Activated T-cell treated with anti-CD3 and anti-CD28 coated beads for 4 hours (primary cell): ENCODE data around the gene FIGLA.
"Not testable (repeated sequence)": the region's sequence is repeated elsewhere in the genome, so short reads cannot be mapped to it uniquely, and the experiment has no call there.

Experiments used
- DNase-seq: peaks from one replicate; pipeline ENCODE4 v3.0.0-alpha.2; 2020

Gene FIGLA

DNA sequence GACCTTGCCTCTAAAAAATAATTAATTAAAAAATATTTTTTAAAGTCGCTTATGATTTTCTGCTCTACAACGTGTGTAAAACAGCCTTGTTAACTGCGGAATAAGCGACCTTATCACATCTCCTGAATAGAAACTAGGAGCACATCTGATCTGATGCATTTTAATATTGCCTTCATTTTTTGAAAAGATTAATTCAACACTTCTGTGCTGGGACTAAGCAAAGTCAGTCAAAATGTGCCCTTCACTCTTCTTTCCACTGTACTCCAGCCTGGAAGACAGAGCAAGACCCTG, 17.3 kb upstream of the FIGLA start:
- no peak for DNase-seq

GRCh38 chr2:70807102-70807827, 16.8 kb upstream of the FIGLA start:
- no peak for DNase-seq

DNA sequence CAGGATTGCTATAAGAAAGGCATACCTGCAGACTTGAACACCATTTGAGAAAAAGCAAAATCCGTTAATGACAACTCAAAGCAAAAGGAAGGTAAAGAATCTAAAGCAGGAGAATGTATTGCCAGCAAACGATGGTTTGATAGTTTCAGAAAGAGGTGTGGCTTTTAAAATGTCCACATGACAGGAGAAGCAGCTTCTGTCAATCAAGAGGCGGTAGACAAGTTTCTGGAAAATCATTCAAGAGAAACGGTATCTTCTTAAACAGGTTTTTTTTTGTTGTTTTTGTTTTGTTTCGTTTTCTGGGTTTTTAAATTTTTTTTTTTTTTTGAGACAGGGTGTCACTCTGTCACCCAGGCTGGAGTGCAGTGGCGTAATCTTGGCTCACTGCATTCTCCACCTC, 16.2 kb upstream of the FIGLA start:
- DNase-seq, result no peak

DNA sequence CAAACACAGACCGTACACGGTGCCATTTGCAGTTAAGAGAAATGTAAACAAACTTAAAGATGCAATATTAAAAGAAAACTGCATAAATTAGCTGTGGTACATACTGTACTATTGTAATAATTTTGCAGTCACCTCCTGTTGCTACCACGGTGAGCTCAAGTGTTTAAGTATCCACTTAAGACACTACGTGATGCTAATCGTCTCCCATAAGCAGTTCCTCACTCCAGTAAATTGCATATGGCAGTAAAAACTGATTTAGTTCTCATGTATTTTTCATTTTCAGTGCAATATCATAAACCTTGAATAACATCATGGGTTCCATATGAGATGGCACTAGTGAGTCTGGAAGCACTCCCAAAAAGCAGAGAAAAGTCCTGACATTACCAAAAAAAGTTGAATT, 15.6 kb upstream of the FIGLA start:
- no peak for DNase-seq

DNA sequence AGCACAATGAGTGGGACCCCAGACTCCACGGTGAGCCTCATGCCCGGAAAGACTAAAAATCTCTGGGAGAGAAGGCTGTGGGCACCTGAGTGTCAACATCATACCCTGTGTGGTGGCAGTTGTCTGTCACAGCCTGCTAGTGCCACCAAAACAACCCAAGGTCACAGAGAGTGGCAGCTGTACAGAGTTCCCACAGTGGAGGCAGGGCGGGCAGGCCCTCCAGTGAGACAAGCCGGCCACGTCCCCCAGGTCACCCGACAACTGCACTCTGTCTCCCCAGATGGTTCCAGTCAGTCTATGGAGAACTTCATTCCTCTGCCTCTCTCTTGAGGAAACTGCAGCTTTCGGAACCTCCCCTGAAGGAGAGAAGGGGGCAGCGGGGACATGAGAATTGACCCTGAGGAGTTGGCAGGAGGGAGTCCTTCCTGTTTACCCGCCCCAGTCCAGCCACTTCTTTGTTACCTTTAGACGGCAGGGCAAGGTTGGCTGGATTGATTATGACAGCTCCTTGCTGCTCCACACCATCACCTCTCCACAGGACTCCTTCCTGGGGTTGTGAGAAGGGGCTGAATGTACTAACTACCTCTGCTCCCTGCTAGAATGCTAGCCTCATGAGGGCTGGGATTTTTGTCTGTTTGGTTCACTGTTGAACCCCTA, 11.3 kb upstream of the FIGLA start:
- DNase-seq, result no peak

- DNase-seq, result no peak
These were observed 9.3 kb upstream of the FIGLA start for GRCh38 chr2:70799706-70800105.

GRCh38 chr2:70797996-70798395, 7.6 kb upstream of the FIGLA start:
- not testable (repeated sequence) for DNase-seq

- DNase-seq, result no peak
These were observed 7.1 kb upstream of the FIGLA start for GRCh38 chr2:70797506-70797905.

DNA sequence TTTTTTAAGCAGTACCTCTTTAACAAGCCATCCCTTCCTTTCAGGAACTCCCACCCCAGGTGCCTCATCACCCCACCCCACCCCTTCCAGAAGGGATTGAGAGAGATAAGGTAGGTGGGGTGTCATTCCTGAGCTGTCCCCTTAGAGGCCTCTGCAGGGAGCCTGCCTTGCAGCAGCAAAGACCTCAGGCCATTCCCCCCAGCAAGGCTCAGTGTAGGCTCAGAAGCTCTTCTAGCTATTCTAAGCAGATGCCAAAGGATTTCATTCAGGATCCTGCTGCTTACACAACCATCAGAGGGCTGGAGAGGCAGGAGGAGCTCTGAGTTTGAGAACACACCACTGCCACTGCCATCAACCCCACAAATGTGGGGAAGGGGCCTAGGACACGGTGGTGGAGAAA, 5.8 kb upstream of the FIGLA start:
- no peak for DNase-seq

- DNase-seq, result no peak
These were observed 4.9 kb upstream of the FIGLA start for GRCh38 chr2:70795164-70795995.

DNA sequence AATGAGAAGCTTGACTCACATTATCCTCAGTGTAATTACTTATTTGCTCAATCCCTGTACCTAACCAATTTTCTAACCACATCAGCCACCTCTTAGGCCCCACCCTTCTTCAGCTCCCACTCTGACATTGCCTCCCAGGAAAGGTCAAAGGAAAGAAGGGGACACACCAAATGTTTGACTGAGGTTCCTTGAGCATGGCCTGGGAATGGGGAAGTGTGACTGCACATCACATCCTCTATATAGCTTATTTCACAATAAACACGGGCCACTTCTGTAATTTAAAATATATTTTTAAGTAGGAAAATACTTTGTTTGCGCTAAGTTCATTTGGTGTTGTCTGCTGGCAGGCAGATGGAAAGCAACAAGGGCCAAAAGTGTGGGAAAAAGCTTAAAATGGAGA, 3.0 kb upstream of the FIGLA start:
- DNase-seq, result no peak

DNA sequence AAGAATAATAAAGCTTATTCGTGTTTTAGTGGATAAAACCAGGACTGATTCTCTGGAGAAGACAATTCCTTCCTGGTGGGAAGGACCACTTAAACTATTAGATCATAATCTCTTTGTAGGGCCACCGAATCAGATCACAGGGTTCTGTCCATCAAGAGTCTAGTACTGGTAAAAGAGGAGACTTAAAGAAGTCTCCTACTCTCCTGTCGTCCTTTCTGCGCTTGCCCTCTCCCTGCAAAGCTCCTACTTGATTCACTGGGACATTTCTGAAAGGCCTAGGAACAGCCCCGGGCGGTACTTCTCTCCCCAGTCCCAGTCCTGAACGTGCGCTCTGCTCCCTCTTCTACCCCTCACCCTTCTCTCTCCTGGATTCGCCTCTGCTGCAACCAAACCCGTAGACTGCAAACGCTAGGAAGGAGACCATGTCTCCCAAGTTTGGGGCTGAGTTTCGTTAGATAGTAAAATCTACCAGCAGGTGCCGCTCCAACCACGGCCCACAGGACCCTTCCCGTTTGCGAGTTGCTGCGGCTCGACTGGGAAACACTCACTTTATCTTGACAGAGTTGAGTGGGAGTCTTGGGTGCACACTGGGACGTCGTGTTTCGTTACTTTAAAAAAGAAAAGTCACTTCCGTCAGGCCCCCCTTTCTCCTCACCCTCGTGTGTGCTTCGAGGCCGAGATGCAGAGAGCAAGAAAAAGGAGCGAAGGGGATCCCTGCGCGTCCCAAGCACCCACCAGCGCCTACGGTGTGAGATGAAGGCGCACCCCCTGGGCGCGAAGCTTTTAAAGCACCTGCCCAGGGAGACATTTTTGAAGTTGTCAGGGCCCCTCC, 923 bp downstream of the FIGLA start:
- DNase-seq, result peak; percentile 61

DNA sequence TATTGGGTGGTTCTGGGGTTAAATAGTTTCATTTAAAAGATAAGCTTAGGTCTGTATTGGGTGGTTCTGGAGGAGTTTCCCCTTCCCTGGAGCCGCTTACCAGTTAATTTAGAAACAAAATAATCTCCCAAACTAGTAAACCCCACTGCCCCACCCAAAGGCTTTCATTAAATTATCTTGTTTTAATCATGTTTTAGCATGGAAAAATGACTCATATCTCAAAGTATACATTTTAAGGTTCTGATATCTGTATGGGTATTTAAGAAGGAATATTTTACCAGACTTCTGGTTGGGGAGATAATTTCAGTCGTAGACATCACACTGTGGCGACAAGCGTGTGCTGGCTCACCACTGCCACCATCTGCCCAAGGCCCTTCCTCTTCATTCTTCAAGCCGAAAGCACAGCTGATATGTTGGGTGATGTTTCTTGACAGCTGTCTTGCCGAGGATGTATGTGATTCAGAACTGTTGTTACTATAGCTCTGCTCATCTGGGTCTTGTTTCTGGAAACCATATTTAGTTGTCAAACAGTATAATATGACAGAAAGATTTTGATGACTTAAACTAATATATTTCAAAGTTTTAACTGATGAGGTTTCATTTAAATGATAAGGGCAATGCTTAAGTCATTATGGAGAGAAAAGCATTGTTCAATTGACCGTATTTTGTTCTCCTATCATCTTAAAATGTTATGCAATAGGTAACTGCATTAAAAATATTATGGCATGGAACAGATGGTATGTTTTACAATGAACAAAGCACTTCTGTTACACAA, 5.1 kb downstream of the FIGLA start:
- DNase-seq, result peak; percentile 13

- no peak for DNase-seq
These were observed 6.1 kb downstream of the FIGLA start for GRCh38 chr2:70784320-70784719.

- no peak for DNase-seq
These were observed 10.4 kb downstream of the FIGLA start for GRCh38 chr2:70779911-70780545.

DNA sequence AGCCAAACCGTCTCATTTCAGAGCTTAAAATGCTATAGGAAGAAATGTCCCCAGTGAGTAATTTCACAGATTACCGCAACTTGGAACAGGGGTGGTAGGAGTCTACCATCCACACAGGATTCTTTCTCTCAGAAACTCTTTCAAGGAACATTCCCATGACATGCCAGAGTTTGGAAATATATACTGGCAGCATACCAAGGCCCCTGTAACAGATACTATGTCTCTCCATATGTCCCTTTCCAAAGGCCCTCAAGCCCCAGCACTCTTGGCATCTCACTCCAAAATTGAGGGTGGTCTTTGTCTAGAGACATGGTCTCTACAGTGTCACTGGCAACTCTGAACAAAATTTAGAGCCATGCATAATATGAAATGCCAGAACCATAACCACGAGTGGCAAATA, 11.0 kb downstream of the FIGLA start:
- no peak for DNase-seq

DNA sequence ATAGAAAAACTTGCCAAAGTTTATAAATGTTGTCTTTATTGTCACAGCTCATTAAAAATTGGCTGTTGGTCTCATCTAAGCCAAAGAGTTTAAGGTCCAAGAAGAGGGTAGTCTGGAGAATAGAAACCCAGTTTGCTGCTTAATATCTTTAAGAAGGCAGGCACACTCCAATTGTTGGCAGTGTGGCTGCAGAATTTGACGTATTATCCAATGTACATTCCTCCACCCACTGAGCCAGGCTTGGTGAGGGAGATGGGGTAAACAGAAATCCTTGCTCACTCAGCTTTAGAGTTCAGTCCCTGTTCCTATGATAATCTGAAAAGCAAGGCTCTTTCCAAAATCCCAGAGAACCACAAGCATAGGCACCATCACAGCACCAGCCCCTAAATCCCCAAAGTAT, 11.8 kb downstream of the FIGLA start:
- DNase-seq, result no peak

GRCh38 chr2:70777450-70777849, 13.0 kb downstream of the FIGLA start:
- no peak for DNase-seq

- DNase-seq, result no peak
These were observed 14.2 kb downstream of the FIGLA start for GRCh38 chr2:70776266-70776665.

GRCh38 chr2:70775141-70775540, 15.3 kb downstream of the FIGLA start:
- DNase-seq, result no peak

GRCh38 chr2:70772486-70773155, 17.8 kb downstream of the FIGLA start:
- no peak for DNase-seq
